Measurements from ENCODE around the gene NOTCH1.
A peak's percentile ranks its signal among the peaks of the same experiment; 100 is the strongest.
"Not testable (repeated sequence)": the region's sequence is repeated elsewhere in the genome, so short reads cannot be mapped to it uniquely, and the experiment has no call there.

NOTCH1 gene

GRCh38 chr9:136545965-136546696 lies at the start of gene NOTCH1:
TSS of gene NOTCH1 (minus strand) at chr9:136546048. CDS start at chr9:136545786, 262 bp downstream.
- peak; percentile 84 for FAIRE-seq

DNA sequence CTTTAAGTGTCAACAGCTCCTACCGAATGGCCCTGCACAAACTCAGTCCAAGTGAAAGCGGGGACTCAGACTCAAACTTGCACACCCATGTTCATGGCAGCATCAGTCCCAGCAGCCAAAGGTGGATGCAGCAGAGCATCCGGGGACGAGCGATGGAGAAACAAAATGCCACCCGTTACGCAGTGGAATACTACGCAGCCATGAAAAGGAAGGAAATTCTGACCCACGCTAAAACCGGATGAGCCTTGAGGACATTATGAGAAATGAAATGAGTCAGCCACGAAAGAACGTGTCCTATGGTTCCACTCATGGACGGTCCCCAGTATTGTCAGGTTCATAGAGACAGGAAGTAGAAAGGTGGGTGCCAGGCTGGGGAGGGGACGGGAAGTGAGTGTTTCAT lies 48.6 kb upstream of the NOTCH1 start:
- FAIRE-seq, result no peak

DNA sequence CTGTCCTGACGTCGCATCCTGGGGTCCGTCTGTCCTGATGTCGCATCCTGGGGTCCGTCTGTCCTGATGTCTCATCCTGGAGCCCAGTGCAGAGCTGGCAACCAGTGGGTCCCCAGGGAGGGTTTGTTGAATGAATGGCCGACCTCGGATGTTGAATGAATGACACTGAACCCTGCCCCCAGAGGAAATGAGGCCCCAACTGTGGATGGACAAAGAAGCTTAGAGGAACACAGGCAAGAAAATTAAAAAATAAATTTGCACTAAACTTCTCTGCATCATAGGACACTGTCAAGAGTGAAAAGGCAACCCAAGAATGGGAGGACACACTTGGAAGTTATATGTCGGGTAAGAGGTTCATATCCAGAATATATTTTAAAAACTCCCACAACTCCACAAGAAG lies 47.7 kb upstream of the NOTCH1 start:
- no peak for FAIRE-seq

GRCh38 chr9:136592666-136593065 lies 46.8 kb upstream of the NOTCH1 start:
- FAIRE-seq, result no peak

DNA sequence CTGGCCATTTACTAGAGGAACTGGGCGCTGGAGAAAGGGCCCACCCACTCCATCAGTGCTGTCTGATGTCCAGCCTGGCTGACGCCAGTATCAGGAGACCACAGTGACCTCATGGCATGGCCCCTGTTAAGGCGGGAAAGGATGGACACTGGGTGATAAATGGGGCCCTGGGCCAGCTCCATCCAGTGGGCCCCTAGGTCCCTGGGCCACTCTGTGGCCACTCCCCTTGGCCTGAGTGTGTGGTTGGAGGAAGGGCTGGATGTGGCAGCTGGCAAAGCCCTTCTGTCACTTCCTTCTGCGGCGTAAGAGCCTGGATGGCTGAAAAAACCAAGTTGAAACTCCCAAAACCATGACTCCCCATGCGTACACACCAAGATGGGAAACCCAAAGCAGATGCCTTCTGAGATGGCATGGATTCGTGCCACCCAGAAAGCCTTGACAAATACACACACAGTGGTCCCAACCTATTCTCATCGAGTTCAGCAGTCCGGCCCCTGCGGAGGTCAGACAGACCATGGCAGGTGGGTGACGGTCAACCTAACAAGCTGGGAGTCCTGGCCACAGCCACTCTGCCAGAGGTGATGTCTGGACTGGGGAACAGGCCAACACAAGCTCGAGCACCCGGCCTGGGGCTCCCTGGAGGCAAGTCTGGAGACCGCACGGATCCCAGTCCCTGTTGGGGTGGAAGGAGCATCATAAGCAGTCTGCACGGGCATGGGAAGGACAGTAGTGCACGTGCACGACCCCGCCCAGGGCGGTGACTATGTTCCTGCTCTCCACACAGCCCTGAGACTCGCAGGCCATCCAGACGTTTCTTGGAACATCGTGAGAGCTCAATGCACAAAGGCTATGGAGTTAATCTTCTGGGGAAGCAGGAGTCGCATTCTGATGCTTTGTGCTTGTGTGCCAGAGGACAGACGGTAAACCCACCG lies 45.2 kb upstream of the NOTCH1 start:
- no peak for FAIRE-seq

DNA sequence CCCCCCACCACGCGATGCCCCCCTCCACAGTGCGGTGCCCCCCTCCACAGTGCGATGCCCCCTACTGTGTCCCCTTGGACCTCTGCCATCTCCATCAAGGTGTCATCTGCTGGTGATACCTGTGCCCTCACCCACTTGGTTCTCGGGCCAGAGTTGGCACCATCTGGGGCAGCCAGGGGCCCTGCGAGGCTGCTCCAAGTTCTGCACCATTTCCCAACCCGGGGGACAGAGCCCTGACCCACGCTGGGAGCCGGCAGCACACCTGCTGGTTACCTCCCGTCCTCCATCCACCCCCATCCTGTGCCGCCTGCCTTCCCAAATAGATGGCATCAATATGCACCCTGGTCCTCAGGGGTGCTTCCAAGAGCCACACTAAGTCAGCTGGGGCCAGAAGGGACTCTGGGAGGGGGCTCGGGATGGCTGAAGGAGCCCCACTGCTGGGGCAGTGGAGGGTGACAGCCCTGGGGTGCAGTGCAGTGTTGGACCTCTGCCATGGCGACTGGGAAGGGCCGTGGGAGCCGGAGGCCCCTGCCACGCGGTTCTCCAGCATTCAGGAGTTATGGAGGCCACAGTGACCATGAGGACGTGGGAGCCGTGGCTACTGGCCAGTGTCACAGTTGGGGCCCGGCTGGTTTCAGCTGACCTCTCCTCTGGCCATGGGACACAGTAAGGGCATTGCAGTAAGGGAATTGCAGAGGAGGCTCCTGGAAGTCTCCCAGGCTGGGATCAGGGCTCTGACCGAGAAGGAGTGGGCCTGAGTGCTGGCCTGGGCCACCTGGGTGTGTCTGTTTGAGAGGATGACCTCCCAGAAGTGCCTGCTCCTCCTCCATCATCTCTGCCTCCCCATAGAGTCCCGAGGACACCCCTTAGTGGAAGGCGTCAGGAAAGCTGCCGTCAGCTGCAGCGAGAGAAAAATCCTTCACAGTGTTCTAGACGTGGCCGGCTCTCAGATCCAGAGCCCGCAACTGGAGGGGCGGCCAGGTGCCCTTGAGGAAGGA lies 44.2 kb upstream of the NOTCH1 start:
- FAIRE-seq, result no peak

DNA sequence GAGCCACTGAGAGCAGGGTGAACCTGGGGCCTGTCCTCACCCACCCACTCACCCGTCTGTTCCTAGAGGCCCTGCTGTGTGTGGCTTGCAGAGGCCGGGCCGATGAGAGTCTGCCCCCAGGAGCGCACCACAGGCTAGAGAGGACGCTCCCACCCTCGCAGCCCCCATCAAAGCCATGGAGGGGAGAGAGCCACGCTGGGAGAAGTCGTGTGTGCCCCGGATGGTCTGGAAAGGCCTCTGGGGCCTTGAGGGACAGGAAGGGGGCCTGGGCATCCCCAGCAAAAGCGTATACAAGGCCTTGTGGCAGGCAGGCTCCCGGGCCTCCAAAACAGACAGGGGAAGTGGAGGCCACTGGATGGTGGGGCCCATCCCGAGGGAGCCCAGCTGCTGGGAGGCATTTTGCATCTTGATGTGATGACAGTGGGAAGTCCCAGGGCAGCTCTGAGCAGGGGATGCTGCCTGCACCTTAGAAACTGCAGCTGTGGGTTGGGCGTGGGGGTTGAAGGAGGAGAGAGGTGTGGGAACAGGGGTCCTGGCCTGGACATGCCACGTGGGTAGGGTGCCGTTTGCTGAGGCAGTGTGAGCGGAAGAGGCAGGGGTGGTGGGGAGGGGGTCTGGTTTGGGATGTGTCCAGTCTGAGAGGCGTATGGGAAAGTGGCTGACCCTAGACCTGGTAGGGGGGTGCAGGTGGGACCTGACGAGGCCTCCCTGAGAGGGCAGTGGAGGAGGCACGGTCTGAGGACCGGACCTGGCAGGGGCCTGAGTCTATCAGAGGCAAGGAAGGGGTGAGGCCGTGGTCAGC lies 43.0 kb upstream of the NOTCH1 start:
- FAIRE-seq, result no peak

DNA sequence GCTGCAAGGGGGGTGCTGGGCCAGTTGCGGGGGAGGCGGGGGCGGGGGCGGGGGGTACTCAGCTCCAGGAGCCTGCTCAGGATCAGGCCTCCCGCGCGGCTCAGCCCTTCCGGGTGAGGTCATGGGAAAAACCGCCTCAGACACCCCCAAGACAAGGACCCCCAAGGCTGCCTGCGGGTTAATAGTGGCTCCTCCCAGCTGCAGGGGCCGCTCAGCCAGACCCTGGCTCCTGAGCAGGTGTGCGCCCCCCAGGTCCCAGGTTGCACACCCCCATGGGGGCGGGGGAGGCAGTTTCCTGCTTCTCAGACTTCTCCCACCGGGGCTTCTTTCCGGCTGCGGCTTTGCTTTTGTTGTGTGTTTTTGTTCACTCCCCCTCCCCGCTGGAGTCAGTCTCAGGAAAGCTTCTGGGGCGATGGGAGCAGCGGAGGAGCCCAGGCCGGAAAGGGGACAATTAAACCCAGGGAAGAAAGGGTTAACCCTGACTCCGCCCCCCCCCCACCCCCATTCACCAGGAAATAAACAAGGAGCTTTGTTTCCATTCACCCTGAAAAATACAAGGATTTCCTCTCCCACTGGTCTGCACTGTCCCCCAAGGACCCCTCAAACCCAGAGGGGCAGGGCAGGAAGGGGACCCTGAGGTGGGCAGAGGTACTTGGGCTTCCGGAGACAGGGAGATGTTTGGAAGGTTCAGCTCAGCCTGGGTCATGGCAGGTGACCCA lies 42.3 kb upstream of the NOTCH1 start:
- FAIRE-seq, result no peak

DNA sequence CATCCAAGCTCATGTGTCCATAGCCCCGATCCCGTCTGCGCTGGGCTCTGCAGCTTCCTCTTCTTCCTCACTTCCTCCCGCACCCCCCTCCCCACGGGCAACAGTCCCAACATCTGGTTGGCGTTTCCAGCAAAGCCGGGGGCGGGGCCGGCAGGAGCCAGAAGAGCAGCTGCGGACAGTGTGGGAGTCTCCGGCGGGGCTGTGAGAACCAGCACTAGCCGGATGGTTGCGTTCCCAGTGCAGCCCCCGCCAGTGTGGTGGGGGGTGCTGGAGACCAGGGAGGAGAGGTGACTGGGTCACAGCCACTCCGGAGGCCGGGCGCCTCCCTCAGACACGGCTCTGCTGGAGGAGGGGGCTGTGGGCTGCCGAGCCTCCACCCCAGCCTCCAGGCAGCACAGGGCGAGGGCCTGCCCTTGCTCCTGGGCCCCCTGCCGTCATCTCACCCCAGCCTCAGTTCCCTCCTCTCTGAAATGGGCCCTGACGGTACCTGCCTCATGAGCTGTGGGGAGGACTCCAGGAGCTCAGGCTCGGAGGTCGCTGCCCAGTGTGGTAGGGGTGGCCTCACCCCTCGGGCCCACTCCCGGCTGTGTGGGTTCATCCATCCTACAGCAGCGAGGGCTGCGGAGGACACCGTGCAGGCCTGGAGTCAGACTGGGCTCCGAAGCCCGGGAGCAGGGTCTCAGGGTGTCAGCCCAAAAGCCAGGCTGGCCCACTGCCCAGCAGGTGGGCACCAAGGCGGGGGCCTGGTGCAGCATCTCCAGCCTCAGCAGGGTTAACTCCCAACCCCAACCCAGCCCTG lies 41.5 kb upstream of the NOTCH1 start:
- FAIRE-seq, result no peak

DNA sequence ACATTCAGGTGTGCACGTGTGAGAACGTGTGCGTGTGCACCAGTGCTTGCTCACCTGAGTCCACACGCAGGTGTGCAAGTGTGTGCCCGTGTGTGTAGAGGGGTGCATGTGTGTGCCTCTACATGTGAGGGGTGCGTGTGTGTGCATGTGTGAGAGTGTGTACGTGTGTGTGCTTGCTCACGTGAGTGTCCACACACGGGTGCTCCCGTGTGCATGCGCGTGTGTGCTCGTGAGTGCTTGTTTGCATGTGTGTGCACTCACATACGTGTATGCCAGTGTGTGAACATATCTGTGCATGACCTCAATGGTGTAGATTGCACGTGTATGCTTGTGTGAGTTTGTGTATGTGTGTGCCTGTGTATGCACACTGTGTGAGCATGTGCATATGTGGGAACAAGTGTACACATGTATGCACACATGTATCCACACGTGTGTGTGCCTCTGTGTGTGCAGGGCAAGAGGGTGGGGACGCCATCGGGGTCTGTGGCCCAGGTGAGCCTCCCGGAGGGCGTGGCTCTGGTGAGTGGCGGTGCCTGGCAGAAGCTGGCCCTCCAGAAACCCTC lies 40.6 kb upstream of the NOTCH1 start:
- FAIRE-seq, result no peak

GRCh38 chr9:136585531-136586120 lies 39.8 kb upstream of the NOTCH1 start:
- no peak for FAIRE-seq

DNA sequence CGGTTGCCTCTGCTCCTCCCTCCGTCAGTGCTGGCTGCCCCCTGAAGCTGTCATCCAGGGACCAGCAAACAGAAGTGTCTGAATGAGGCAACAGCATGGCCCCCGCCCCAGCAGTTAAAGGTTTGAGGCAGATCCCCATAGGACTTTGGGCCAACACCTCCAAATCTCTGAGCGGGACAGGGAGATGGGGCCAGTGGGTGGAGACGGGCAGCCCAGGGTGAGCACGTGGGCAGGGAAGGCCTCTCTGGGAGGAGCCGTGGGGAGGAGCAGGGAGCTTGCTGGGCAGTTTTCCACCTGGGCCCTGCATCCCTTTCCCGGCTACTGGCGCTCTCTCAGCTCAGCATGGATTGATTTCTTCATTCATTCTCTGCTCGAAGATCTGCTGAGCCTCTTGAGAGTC lies 39.1 kb upstream of the NOTCH1 start:
- FAIRE-seq, result no peak

- no peak for FAIRE-seq
Observed at GRCh38 chr9:136584401-136584932, 38.6 kb upstream of the NOTCH1 start.

DNA sequence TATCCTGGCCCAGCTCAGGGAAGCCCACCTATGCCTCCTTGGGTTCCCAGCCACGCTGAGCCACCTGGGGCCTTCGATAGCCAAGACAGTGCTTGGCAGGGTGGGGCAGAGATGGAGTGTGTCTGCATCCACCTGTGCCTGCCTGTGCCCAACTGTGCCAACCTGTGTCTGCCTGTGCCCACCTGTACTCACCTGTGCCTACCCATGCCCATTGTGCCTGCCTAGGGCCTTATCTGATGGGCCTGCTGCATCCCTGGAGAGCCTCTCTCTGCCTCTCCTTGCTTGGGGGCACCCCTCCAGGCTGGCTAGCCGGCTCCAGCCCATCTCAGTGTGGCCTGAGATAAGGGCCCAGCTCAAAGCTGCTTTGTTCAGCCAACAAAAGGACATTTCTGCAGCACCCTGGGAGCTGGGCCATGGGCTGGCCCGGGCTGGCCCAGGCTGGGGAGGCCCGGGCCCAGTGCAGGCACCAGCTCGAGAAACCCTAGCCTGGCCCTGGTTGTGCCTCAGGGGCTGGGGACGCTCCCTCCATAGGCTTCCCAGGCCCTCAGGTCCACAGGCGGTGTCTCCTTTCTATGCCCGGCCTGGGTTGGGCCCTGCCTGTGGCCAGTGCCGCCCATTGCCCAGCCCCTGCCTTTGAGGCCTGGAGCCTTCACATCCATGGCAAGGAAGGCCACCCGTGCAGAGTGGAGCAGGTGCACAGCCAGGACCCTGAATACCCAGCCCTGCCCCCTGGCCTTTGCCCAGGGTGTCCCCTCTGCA lies 37.3 kb upstream of the NOTCH1 start:
- no peak for FAIRE-seq

GRCh38 chr9:136581614-136582447 lies 36.0 kb upstream of the NOTCH1 start:
- FAIRE-seq, result no peak

DNA sequence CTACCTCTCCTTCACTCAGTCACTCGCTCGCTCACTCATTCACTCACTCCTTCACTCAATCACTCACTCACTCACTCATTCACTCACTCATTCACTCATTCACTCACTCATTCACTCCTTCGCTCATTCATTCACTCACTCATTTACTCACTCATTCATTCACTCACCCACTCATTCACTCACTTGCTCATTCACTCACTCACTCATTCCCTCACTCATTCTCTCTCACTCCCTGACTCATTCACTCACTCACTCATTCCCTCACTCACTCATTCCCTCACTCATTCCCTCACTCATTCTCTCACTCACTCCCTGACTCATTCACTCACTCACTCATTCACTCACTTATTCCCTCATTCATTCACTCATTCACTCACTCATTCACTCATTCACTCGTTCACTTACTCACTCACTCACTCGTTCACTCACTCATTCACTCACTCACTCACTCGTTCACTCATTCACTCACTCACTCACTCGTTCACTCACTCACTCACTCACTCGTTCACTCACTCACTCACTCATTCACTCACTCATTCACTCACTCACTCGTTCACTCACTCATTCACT lies 33.9 kb upstream of the NOTCH1 start:
- not testable (repeated sequence) for FAIRE-seq
